HG03354 (cell line): ENCODE data around the gene PSMD5.

Source experiments
- ATAC-seq: cut with Tn5 transposase; IDR thresholded peaks from one replicate; pipeline ENCODE4 v1.9.1; 2021; ENCODE audit warnings: mild to moderate bottlenecking; ENCODE audit not compliant: unreplicated experiment, poor library complexity, severe bottlenecking

Gene PSMD5

GRCh38 chr9:120859361-120859760 lies 16.6 kb upstream of the PSMD5 start:
- ATAC-seq: no peak

- no peak for ATAC-seq
Measured at GRCh38 chr9:120857902-120858301, 15.2 kb upstream of the PSMD5 start.

- ATAC-seq: no peak
Measured at GRCh38 chr9:120857481-120857880, 14.8 kb upstream of the PSMD5 start.

GRCh38 chr9:120856700-120857099 lies 14.0 kb upstream of the PSMD5 start:
- no peak for ATAC-seq

GRCh38 chr9:120855827-120856670 lies 13.3 kb upstream of the PSMD5 start:
- ATAC-seq: no peak

GRCh38 chr9:120854596-120855327 lies 12.0 kb upstream of the PSMD5 start:
- no peak for ATAC-seq

- no peak for ATAC-seq
Measured at GRCh38 chr9:120853198-120853597, 10.5 kb upstream of the PSMD5 start.

- ATAC-seq: no peak
Measured at GRCh38 chr9:120852240-120853010, 9.7 kb upstream of the PSMD5 start.

- ATAC-seq: no peak
Measured at GRCh38 chr9:120851449-120851848, 8.7 kb upstream of the PSMD5 start.

- no peak for ATAC-seq
Measured at GRCh38 chr9:120850315-120850714, 7.6 kb upstream of the PSMD5 start.

- no peak for ATAC-seq
Measured at GRCh38 chr9:120846906-120847305, 4.2 kb upstream of the PSMD5 start.

- no peak for ATAC-seq
Measured at GRCh38 chr9:120846251-120846889, 3.6 kb upstream of the PSMD5 start.

- ATAC-seq: no peak
Measured at GRCh38 chr9:120845255-120845654, 2.5 kb upstream of the PSMD5 start.

- peak; percentile 18 for ATAC-seq
Measured at GRCh38 chr9:120841930-120842684, 615 bp downstream of the PSMD5 start.

GRCh38 chr9:120839146-120839545 lies 3.6 kb downstream of the PSMD5 start:
- no peak for ATAC-seq

GRCh38 chr9:120837921-120838320 lies 4.8 kb downstream of the PSMD5 start:
- ATAC-seq: no peak

GRCh38 chr9:120833325-120833724 lies 9.4 kb downstream of the PSMD5 start:
- ATAC-seq: no peak

- ATAC-seq: no peak
Measured at GRCh38 chr9:120832807-120833206, 9.9 kb downstream of the PSMD5 start.

- no peak for ATAC-seq
Measured at GRCh38 chr9:120830865-120831264, 11.9 kb downstream of the PSMD5 start.
